Bronchus fibroblast of lung (primary cell): ENCODE results near the gene CBX7. TPM values are rescaled to one million over a fixed set of nuclear protein-coding genes. Genes with fewer than 3 reads are reported as not detected.

Experiments
- total RNA-seq: library from RNA; depleted of rRNA; stranded (reverse); fragments of >200 nt; gene quantifications from 2 replicates; pipeline ENCODE4 v1.2.3, GENCODE V29; 2015

Gene CBX7
- 1.5 and 1.8 TPM in 2 replicates for total RNA-seq

DNA sequence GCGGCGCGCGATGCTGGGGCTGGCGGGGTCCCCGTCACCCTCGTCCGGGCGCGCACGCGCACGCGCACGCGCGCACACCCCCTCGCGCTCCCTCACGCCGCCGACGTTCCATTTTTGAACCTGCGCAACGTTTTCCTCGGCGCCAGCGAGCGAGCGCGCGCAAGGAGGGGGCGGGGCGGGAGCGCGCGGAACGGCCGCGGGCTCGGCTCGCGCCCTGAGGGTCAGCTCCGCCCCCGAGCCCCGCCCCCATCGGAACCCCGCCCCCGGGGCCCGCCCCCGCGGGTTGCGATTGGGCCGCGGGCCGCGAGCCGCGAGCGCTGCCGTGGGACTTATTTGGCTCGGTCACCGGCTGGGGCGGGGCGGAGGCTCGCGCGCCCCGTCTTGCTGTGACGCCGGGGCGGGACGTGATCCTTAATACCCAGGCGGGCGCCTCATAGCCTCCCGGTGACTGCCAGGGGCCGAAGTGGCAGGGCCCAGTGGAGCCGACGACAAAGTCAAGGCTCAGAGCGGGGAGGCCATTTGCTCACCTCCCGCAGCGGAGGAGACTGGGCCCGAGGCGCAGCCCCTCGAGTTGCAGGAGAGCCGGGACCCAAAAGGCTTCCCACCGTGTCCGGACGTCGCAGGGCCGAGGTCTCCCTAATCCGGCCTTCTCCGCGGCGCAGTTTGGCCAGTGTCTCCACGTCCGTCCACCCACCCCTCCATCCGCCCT, at the start of gene CBX7:
Gene CBX7 (minus strand): TSS at position 170 of the 709 bp plus-strand sequence. CDS start 236 bp downstream, outside the sequence.

GRCh38 chr22:39097098-39098020, 55.1 kb downstream of the CBX7 start, which contains the start of gene APOBEC3H:
Gene APOBEC3H, plus strand, starts transcription at chr22:39097244. Its CDS starts 3,035 bp downstream, at chr22:39100279.

Other genes with a start within 250 kb of the CBX7 start
- gene APOBEC3A, start 195.1 kb downstream of the CBX7 start, total RNA-seq, result not detected in 2 replicates
- 23.4 and 31.2 TPM in 2 replicates for gene APOBEC3B, start 170.3 kb downstream of the CBX7 start, total RNA-seq
- gene APOBEC3C, start 138.4 kb downstream of the CBX7 start, total RNA-seq, result 22.4 and 24.5 TPM in 2 replicates
- gene APOBEC3D, start 131.6 kb downstream of the CBX7 start, total RNA-seq, result 0.50 and 1.2 TPM in 2 replicates
- gene APOBEC3F, start 111.8 kb downstream of the CBX7 start, total RNA-seq, result 5.1 and 7.4 TPM in 2 replicates
- 7.2 and 7.7 TPM in 2 replicates for gene APOBEC3G, start 75.4 kb downstream of the CBX7 start, total RNA-seq
- gene APOBEC3H, start 55.4 kb downstream of the CBX7 start, total RNA-seq, result 0.30 TPM in 1 of 2 replicates, not detected in the other
- 1.8 and 1.9 TPM in 2 replicates for gene PDGFB, start 92.3 kb upstream of the CBX7 start, total RNA-seq
- 2,456 and 3,014 TPM in 2 replicates for gene RPL3, start 166.9 kb upstream of the CBX7 start, total RNA-seq
- gene SYNGR1, start 197.3 kb upstream of the CBX7 start, total RNA-seq, result 5.6 and 7.9 TPM in 2 replicates
- gene TAB1, start 247.1 kb upstream of the CBX7 start, total RNA-seq, result 16.9 and 24.0 TPM in 2 replicates